Measurements from ENCODE around the gene GIGYF2.
A peak's percentile ranks its signal among the peaks of the same experiment; 100 is the strongest.

The GIGYF2 gene

DNA sequence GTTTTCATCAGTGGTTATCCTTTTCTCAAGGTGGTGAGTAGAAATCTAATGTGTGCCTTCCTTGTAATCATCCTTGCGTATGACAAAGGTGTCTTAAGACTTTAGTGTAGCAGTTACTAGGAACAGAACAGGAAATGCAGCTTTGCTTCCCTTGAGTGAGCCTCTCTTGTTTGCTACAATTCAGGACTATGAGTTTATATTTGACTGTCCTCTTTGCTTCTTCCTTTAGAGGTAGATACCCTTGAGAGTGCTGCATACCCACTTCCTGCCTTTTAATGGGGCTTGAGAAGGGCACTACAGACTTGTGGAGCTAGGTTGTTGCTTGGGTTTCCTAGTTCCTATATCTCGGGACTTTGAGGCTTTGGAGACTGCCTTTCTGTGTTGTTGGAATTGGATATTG is 75.4 kb downstream of the GIGYF2 start:
- Mint-ChIP-seq H3K27ac (peak overlapping the region; percentile 53), H3K4me1 (peaks cover 37% of the 10 kb centered on the region), H3K36me3 (peaks cover 18% of the 10 kb centered on the region), H3K9me3 (no peaks in the 10 kb centered on the region), H3K4me3 (no peak overlapping the region), H3K27me3 (no peaks in the 10 kb centered on the region)

GRCh38 chr2:232773815-232774214 is 76.7 kb downstream of the GIGYF2 start:
- H3K27me3 Mint-ChIP-seq, result no peaks in the 10 kb centered on the region
- peaks cover 13% of the 10 kb centered on the region for H3K36me3 Mint-ChIP-seq
- H3K4me1 Mint-ChIP-seq, result peaks cover 34% of the 10 kb centered on the region
- H3K4me3 Mint-ChIP-seq, result no peak overlapping the region
- no peaks in the 10 kb centered on the region for H3K9me3 Mint-ChIP-seq
- no peak overlapping the region for H3K27ac Mint-ChIP-seq

GRCh38 chr2:232776435-232776834 is 79.3 kb downstream of the GIGYF2 start, which contains the start of gene KCNJ13:
KCNJ13 (minus strand) TSS chr2:232776565; CDS start chr2:232771362, 5,203 bp downstream.
- peaks cover 9% of the 10 kb centered on the region for H3K36me3 Mint-ChIP-seq
- no peak within 1 kb of the TSS for H3K27ac Mint-ChIP-seq
- no peaks in the 10 kb centered on the region for H3K9me3 Mint-ChIP-seq
- no peaks in the 10 kb centered on the region for H3K27me3 Mint-ChIP-seq
- H3K4me1 Mint-ChIP-seq, result peaks cover 17% of the 10 kb centered on the region
- H3K4me3 Mint-ChIP-seq, result no peak within 1 kb of the TSS

- H3K27ac Mint-ChIP-seq, result no peak overlapping the region
- H3K4me1 Mint-ChIP-seq, result peaks cover 17% of the 10 kb centered on the region
- H3K9me3 Mint-ChIP-seq, result no peaks in the 10 kb centered on the region
- no peaks in the 10 kb centered on the region for H3K27me3 Mint-ChIP-seq
- peaks cover 13% of the 10 kb centered on the region for H3K36me3 Mint-ChIP-seq
- no peak overlapping the region for H3K4me3 Mint-ChIP-seq
Observed at GRCh38 chr2:232777276-232777675, 80.1 kb downstream of the GIGYF2 start.

GRCh38 chr2:232779465-232779864 is 82.3 kb downstream of the GIGYF2 start:
- Mint-ChIP-seq H3K9me3 (no peaks in the 10 kb centered on the region), H3K27me3 (no peaks in the 10 kb centered on the region), H3K4me1 (peaks cover 11% of the 10 kb centered on the region), H3K4me3 (no peak overlapping the region), H3K36me3 (peaks cover 14% of the 10 kb centered on the region), H3K27ac (no peak overlapping the region)

- H3K36me3 Mint-ChIP-seq, result peaks cover 16% of the 10 kb centered on the region
Observed at GRCh38 chr2:232779934-232780333, 82.8 kb downstream of the GIGYF2 start.

DNA sequence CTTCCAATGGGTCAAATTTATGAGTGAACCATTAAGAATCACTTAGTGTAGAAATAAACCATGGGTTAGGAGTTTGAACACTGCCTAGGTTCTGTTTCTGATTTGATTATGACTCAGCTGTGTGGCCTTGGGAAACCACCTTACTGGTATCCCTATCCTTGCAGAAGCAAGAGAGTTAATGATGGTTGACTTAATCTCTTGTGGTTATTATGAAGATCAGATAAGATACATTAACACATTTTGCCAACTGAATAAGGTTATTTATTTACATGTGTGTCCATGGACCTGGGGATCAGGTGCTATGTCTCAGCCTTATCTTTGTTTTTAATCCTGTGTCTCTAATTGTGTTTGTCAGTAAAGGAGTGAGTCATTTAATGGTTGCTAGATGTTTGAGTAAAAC is 84.6 kb downstream of the GIGYF2 start:
- Mint-ChIP-seq H3K27ac (peak overlapping the region; percentile 75), H3K27me3 (no peaks in the 10 kb centered on the region)

More at GRCh38 chr2:232779934-232780333, 82.8 kb downstream of the GIGYF2 start:
- no peak overlapping the region for H3K4me3 Mint-ChIP-seq
- no peaks in the 10 kb centered on the region for H3K27me3 Mint-ChIP-seq
- H3K9me3 Mint-ChIP-seq, result no peaks in the 10 kb centered on the region
- peaks cover 11% of the 10 kb centered on the region for H3K4me1 Mint-ChIP-seq
- H3K27ac Mint-ChIP-seq, result no peak overlapping the region

DNA sequence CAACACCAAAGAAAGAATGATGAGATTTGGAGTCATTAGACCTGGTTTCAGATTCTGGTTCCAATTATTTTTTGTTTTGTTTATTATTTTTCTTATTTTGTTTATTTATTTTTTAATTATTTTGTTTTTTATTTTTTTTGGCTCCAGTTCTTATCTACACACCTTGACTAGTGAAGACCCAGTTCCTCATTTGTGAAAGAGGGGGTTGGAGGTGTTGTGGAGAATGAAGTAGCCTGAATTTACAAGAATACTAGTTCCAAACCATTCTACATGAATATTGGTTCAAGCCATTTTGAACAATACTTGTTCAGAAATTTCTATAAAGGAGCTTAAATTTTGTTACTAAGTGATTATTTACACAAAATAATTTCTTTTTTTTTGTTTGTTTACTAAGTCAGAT is 86.1 kb downstream of the GIGYF2 start:
- H3K36me3 Mint-ChIP-seq, result peaks cover 20% of the 10 kb centered on the region
- H3K27me3 Mint-ChIP-seq, result no peaks in the 10 kb centered on the region
- H3K27ac Mint-ChIP-seq, result no peak overlapping the region
- H3K4me3 Mint-ChIP-seq, result no peak overlapping the region
- H3K9me3 Mint-ChIP-seq, result no peaks in the 10 kb centered on the region
- H3K4me1 Mint-ChIP-seq, result peaks cover 11% of the 10 kb centered on the region

More for the DNA sequence above, 84.6 kb downstream of the GIGYF2 start:
- H3K36me3 Mint-ChIP-seq, result peaks cover 15% of the 10 kb centered on the region
- no peaks in the 10 kb centered on the region for H3K9me3 Mint-ChIP-seq
- H3K4me1 Mint-ChIP-seq, result peaks cover 11% of the 10 kb centered on the region
- peak overlapping the region; percentile 40 for H3K4me3 Mint-ChIP-seq

DNA sequence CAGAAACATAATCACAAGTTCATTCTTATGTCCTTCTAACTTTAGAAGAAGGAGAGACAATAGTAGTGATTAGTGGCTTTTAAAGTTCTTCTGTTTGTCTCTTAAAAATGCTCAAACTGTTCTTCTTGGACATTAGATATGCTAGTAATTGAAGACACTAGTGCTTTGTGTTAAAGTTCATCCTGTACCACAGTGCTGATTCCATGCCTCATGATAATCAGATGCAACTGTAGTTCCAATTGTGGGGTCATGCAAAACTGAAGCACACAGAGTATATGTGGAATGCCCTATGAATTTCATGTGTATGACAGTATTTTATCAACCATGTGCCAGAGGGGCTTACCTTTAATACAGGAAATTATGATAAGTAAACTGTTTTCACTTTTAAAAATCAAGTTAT is 90.7 kb downstream of the GIGYF2 start:
- Mint-ChIP-seq H3K4me3 (no peak overlapping the region), H3K4me1 (peaks cover 2% of the 10 kb centered on the region), H3K36me3 (peaks cover 28% of the 10 kb centered on the region), H3K27me3 (no peaks in the 10 kb centered on the region), H3K27ac (no peak overlapping the region), H3K9me3 (no peaks in the 10 kb centered on the region)

- no peak overlapping the region for H3K4me3 Mint-ChIP-seq
- H3K9me3 Mint-ChIP-seq, result no peaks in the 10 kb centered on the region
- H3K27me3 Mint-ChIP-seq, result no peaks in the 10 kb centered on the region
- peaks cover 25% of the 10 kb centered on the region for H3K36me3 Mint-ChIP-seq
- H3K27ac Mint-ChIP-seq, result no peak overlapping the region
- no peaks in the 10 kb centered on the region for H3K4me1 Mint-ChIP-seq
Observed at GRCh38 chr2:232789082-232789481, 92.0 kb downstream of the GIGYF2 start.

DNA sequence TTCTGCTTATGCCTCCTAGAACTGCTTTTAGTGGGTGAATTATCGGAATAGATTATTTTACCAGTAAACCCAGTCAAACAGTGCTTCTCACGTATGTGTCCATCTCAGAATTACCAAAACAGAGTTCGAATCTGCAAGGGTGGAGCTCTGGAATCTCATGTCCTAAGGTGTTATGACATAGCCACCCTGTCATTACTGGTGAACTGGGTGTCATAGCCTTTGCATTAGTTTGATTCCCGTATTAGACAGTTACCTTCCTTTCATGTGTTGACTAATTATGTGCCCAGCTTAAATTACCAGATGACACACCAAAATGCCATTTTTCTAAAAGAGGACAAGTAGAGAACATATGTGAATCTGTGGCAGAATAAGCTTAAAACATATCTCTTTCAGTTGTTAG is 94.4 kb downstream of the GIGYF2 start:
- no peaks in the 10 kb centered on the region for H3K27me3 Mint-ChIP-seq
- H3K4me3 Mint-ChIP-seq, result no peak overlapping the region
- peaks cover 34% of the 10 kb centered on the region for H3K36me3 Mint-ChIP-seq
- no peak overlapping the region for H3K27ac Mint-ChIP-seq
- no peaks in the 10 kb centered on the region for H3K4me1 Mint-ChIP-seq
- no peaks in the 10 kb centered on the region for H3K9me3 Mint-ChIP-seq

- peaks cover 36% of the 10 kb centered on the region for H3K36me3 Mint-ChIP-seq
- H3K9me3 Mint-ChIP-seq, result no peaks in the 10 kb centered on the region
- no peaks in the 10 kb centered on the region for H3K27me3 Mint-ChIP-seq
- H3K4me3 Mint-ChIP-seq, result no peak overlapping the region
- no peaks in the 10 kb centered on the region for H3K4me1 Mint-ChIP-seq
- no peak overlapping the region for H3K27ac Mint-ChIP-seq
Observed at GRCh38 chr2:232793271-232793670, 96.1 kb downstream of the GIGYF2 start.

DNA sequence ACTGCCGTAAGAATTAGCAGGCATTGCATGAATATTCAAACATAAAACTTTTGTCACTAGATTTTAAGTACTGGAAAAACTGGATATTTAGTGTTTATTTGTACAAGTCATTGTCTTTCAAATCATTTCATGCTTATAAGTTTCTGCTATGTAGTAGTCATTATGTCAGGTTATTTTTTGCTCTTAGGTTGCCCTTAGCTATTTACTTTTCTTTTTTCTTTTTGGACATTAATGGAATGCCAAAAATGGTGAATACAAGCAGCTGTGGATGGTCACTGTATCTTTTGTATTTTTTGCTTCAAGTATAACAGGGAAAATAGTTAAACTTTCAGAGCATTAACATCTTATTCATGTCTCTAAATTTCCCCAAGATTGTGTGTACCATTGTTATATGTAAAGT is 97.8 kb downstream of the GIGYF2 start:
- no peak overlapping the region for H3K4me3 Mint-ChIP-seq
- no peaks in the 10 kb centered on the region for H3K27me3 Mint-ChIP-seq
- H3K4me1 Mint-ChIP-seq, result no peaks in the 10 kb centered on the region
- H3K27ac Mint-ChIP-seq, result peak overlapping the region; percentile 31
- peaks cover 37% of the 10 kb centered on the region for H3K36me3 Mint-ChIP-seq
- H3K9me3 Mint-ChIP-seq, result no peaks in the 10 kb centered on the region

DNA sequence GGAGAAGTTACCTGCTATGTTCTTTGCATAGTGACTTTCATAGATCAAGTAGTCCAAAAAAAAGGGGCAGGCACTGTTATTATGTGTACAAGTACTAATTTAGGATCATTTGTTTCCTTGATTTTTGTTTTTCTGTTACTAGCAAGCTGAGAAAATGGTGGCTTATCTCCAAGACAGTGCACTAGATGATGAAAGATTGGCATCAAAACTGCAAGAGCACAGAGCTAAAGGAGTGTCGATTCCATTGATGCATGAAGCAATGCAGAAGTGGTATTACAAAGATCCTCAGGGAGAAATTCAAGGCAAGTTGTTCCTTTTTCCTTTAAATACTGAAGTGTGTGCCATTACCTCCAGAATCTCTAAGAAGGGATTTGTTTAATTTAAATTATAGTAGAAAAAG is 98.8 kb downstream of the GIGYF2 start:
- no peak overlapping the region for H3K4me3 Mint-ChIP-seq
- H3K9me3 Mint-ChIP-seq, result no peaks in the 10 kb centered on the region
- no peaks in the 10 kb centered on the region for H3K4me1 Mint-ChIP-seq
- no peak overlapping the region for H3K27ac Mint-ChIP-seq
- no peaks in the 10 kb centered on the region for H3K27me3 Mint-ChIP-seq
- H3K36me3 Mint-ChIP-seq, result peaks cover 37% of the 10 kb centered on the region

DNA sequence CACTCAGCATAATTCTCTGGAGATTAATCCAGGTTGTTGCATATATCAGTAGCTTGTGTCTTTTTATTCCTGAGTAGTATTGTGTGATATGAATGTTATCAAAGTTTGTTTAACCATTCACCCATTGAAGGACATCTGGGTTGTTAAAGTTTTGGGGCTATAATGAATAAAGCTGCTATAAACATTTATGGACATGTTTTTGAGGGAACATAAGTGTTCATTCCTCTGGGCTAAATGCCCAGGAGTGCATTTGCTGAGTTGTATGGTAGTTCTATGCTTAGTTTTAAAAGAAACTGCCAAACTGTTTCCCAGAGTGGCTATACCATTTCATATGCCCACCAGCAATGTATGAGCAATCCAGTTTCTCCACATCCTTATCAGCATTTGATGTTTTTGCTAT is 101.1 kb downstream of the GIGYF2 start:
- H3K27ac Mint-ChIP-seq, result no peak overlapping the region

GRCh38 chr2:232800166-232800565 is 103.0 kb downstream of the GIGYF2 start:
- no peaks in the 10 kb centered on the region for H3K27me3 Mint-ChIP-seq
- H3K4me3 Mint-ChIP-seq, result no peak overlapping the region
- H3K9me3 Mint-ChIP-seq, result no peaks in the 10 kb centered on the region
- peaks cover 6% of the 10 kb centered on the region for H3K4me1 Mint-ChIP-seq
- H3K27ac Mint-ChIP-seq, result no peak overlapping the region
- H3K36me3 Mint-ChIP-seq, result peaks cover 45% of the 10 kb centered on the region

More for the DNA sequence above, 101.1 kb downstream of the GIGYF2 start:
- Mint-ChIP-seq H3K4me3 (no peak overlapping the region), H3K9me3 (no peaks in the 10 kb centered on the region), H3K27me3 (no peaks in the 10 kb centered on the region), H3K4me1 (no peaks in the 10 kb centered on the region), H3K36me3 (peaks cover 44% of the 10 kb centered on the region)

GRCh38 chr2:232802091-232802490 is 105.0 kb downstream of the GIGYF2 start:
- Mint-ChIP-seq H3K4me3 (no peak overlapping the region), H3K27ac (no peak overlapping the region), H3K36me3 (peaks cover 40% of the 10 kb centered on the region), H3K4me1 (peaks cover 10% of the 10 kb centered on the region), H3K27me3 (no peaks in the 10 kb centered on the region), H3K9me3 (no peaks in the 10 kb centered on the region)

Measured in activated naive CD4-positive, alpha-beta T cell treated with anti-CD3 and anti-CD28 coated beads, Interleukin-2, amount 50 U/mL, for 24 hours (primary cell).